GM12891 (cell line): ENCODE measurements around the gene CEMIP.

ENCODE experiments used
- POLR2AphosphoS5 ChIP-seq: IDR thresholded peaks from 2 replicates; pipeline ENCODE4 v1.6.1; 2011; ENCODE audit warnings: low read depth, low read length, control low read depth
- POU2F2 ChIP-seq: IDR thresholded peaks from 2 replicates; pipeline ENCODE4 v1.6.1; 2011; ENCODE audit warnings: low read depth, mild to moderate bottlenecking, control low read depth, low read length, moderate library complexity

GRCh38 chr15:80970658-80971057 lies 191.5 kb downstream of the CEMIP start:
- no peak for TF ChIP-seq POLR2AphosphoS5
- no peak for TF ChIP-seq POU2F2
